DND-41 (cell line): ENCODE measurements around the gene UTRN.

ENCODE experiments used
- ATAC-seq: fragments of 200-7000 bp; cut with Tn5 transposase; 3 replicates; pipeline ENCODE4 v1.9.1; 2021; ENCODE audit warnings: low read depth; ENCODE audit not compliant: insufficient read depth
- DNase-seq: peaks from one replicate; pipeline ENCODE4 v3.0.0-alpha.2; 2020
- H2AFZ ChIP-seq: 2 replicates; pipeline ENCODE4 v1.6.0; 2012; ENCODE audit warnings: low read depth, low read length
- H3K27ac ChIP-seq: 2 replicates; pipeline ENCODE4 v1.5.1; 2012; ENCODE audit warnings: low read length, inconsistent platforms
- H3K27me3 ChIP-seq: fragments of 200-600 bp; sonication (generic); 2 replicates; pipeline ENCODE4 v1.6.0; 2012; ENCODE audit warnings: low read length, mild to moderate bottlenecking, inconsistent platforms; ENCODE audit not compliant: insufficient read depth, poor library complexity
- H3K36me3 ChIP-seq: 2 replicates; pipeline ENCODE4 v1.5.1; 2012; ENCODE audit warnings: low read length, inconsistent platforms; ENCODE audit not compliant: insufficient read depth
- H3K4me1 ChIP-seq: 2 replicates; pipeline ENCODE4 v1.5.1; 2012; ENCODE audit warnings: mild to moderate bottlenecking, low read length; ENCODE audit not compliant: insufficient read depth
- H3K4me2 ChIP-seq: 2 replicates; pipeline ENCODE4 v1.6.0; 2012; ENCODE audit warnings: mild to moderate bottlenecking, moderate library complexity, low read length, inconsistent platforms; ENCODE audit not compliant: insufficient read depth
- H3K4me3 ChIP-seq, 2 experiments: fragments of 200-600 bp in 1 of 2; shearing (Covaris generic) in 1 of 2; 2 replicates each; pipeline ENCODE4 v1.5.1; 2012 to 2016; ENCODE audit warnings: inconsistent platforms in 2 of 2, low read length in 2 of 2, mild to moderate bottlenecking in 2 of 2, low read depth in 1 of 2, moderate library complexity in 1 of 2
- H3K79me2 ChIP-seq: 2 replicates; pipeline ENCODE4 v1.6.0; 2012; ENCODE audit warnings: low read length, inconsistent platforms; ENCODE audit not compliant: insufficient read depth
- H3K9ac ChIP-seq: 2 replicates; pipeline ENCODE4 v1.6.0; 2012; ENCODE audit warnings: low read depth, mild to moderate bottlenecking, inconsistent platforms, low read length, moderate library complexity
- H3K9me3 ChIP-seq: 2 replicates; pipeline ENCODE4 v1.5.1; 2012; ENCODE audit warnings: low read length, moderate library complexity, mild to moderate bottlenecking, inconsistent platforms; ENCODE audit not compliant: insufficient read depth, severe bottlenecking
- H4K20me1 ChIP-seq: 2 replicates; pipeline ENCODE4 v1.6.0; 2012; ENCODE audit warnings: low read length; ENCODE audit not compliant: insufficient read depth
- EZH2 ChIP-seq: IDR thresholded peaks from 3 replicates; pipeline ENCODE4 v1.6.1; 2012; ENCODE audit warnings: borderline replicate concordance, low read depth, mild to moderate bottlenecking, moderate library complexity, low read length, inconsistent platforms; ENCODE audit not compliant: severe bottlenecking
- TF ChIP-seq, protein P1 (sequence below): IDR thresholded peaks from 2 replicates; pipeline ENCODE4 v1.5.1; 2012; ENCODE audit warnings: borderline replicate concordance, low read length, moderate library complexity, mild to moderate bottlenecking; ENCODE audit not compliant: poor library complexity, severe bottlenecking; ENCODE audit errors: extremely low read depth

The UTRN gene

GRCh38 chr6:144319211-144319610 is 34.1 kb downstream of the UTRN start:
- H3K9ac ChIP-seq: no peak overlapping the region
- TF ChIP-seq, protein P1, sequence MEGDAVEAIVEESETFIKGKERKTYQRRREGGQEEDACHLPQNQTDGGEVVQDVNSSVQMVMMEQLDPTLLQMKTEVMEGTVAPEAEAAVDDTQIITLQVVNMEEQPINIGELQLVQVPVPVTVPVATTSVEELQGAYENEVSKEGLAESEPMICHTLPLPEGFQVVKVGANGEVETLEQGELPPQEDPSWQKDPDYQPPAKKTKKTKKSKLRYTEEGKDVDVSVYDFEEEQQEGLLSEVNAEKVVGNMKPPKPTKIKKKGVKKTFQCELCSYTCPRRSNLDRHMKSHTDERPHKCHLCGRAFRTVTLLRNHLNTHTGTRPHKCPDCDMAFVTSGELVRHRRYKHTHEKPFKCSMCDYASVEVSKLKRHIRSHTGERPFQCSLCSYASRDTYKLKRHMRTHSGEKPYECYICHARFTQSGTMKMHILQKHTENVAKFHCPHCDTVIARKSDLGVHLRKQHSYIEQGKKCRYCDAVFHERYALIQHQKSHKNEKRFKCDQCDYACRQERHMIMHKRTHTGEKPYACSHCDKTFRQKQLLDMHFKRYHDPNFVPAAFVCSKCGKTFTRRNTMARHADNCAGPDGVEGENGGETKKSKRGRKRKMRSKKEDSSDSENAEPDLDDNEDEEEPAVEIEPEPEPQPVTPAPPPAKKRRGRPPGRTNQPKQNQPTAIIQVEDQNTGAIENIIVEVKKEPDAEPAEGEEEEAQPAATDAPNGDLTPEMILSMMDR: no peak
- no peak for TF ChIP-seq EZH2
- peaks cover 30% of the 10 kb centered on the region for H3K79me2 ChIP-seq
- no peaks in the 10 kb centered on the region for H4K20me1 ChIP-seq
- no peaks in the 10 kb centered on the region for H3K27me3 ChIP-seq
- H3K27ac ChIP-seq: no peak overlapping the region
- no peak overlapping the region for H3K4me2 ChIP-seq
- no peaks in the 10 kb centered on the region for H3K36me3 ChIP-seq
- H3K9me3 ChIP-seq: no peaks in the 10 kb centered on the region
- ATAC-seq (no peak), DNase-seq (no peak)
- H3K4me3 ChIP-seq: no peak overlapping the region
- no peaks in the 10 kb centered on the region for H3K4me1 ChIP-seq
- no peak overlapping the region for H2AFZ ChIP-seq

GRCh38 chr6:144320741-144321140 is 35.6 kb downstream of the UTRN start:
- no peak overlapping the region for H2AFZ ChIP-seq
- no peak overlapping the region for H3K9ac ChIP-seq
- no peaks in the 10 kb centered on the region for H3K27me3 ChIP-seq
- no peak for DNase-seq
- no peaks in the 10 kb centered on the region for H3K9me3 ChIP-seq
- no peak overlapping the region for H3K4me3 ChIP-seq
- H3K79me2 ChIP-seq: peaks cover 30% of the 10 kb centered on the region
- peak; percentile 72 for ATAC-seq
- no peak overlapping the region for H3K4me2 ChIP-seq
- no peak overlapping the region for H3K27ac ChIP-seq
- no peaks in the 10 kb centered on the region for H3K4me1 ChIP-seq
- H4K20me1 ChIP-seq: no peaks in the 10 kb centered on the region
- H3K36me3 ChIP-seq: no peaks in the 10 kb centered on the region
- no peak for TF ChIP-seq EZH2
- TF ChIP-seq, protein P1: no peak

DNA sequence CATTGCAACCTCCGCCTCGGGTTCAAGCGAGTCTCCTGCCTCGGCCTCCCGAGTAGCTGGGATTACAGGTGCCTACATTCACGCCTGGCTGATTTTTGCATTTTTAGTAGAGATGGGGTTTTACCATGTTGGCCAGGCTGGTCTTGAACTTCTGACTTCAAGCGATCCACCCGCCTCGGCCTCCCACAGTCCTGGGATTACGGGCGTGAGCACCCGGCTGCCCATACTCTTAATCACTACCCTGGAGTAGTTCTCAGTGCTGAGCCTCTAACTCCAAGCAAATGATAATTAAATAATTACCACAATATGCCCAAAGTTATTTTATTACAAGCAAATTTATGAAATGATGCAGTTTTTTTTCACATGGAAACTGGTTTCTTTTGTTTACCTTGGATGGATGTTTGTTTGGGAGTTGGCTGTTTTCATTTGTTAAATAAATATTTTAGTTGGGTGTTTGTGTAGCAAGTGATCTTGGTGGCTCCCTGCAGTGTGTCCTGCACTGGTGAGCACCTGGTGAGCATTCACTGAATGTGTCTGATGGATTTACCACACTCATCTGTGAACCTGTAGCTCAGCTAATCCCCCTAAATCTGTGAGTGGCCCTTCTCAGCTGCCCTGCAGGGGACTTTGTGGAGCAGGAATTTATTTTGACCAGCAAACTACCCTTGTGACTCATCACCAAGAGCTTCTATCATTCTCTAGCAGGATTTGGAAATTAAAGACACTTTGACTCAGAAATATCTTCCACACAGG is 36.9 kb downstream of the UTRN start:
- H3K36me3 ChIP-seq: no peaks in the 10 kb centered on the region
- peaks cover 30% of the 10 kb centered on the region for H3K79me2 ChIP-seq
- no peak overlapping the region for H3K4me2 ChIP-seq
- H3K27ac ChIP-seq: no peak overlapping the region
- H4K20me1 ChIP-seq: no peaks in the 10 kb centered on the region
- no peak overlapping the region for H3K9ac ChIP-seq
- H3K9me3 ChIP-seq: no peaks in the 10 kb centered on the region
- H3K4me1 ChIP-seq: no peaks in the 10 kb centered on the region
- H3K4me3 ChIP-seq: no peak overlapping the region
- no peak; the same call in 2 of the 3 replicates for ATAC-seq
- TF ChIP-seq, protein P1: no peak
- TF ChIP-seq EZH2: no peak
- H2AFZ ChIP-seq: no peak overlapping the region
- H3K27me3 ChIP-seq: no peaks in the 10 kb centered on the region
- DNase-seq: no peak
